DND-41 (cell line): ENCODE measurements around the gene RHOH.

Experiments used
- EZH2 ChIP-seq: IDR thresholded peaks from 3 replicates; pipeline ENCODE4 v1.6.1; 2012; ENCODE audit warnings: borderline replicate concordance, low read depth, mild to moderate bottlenecking, moderate library complexity, low read length, inconsistent platforms; ENCODE audit not compliant: severe bottlenecking
- TF ChIP-seq, protein P1 (sequence below): IDR thresholded peaks from 2 replicates; pipeline ENCODE4 v1.5.1; 2012; ENCODE audit warnings: borderline replicate concordance, low read length, moderate library complexity, mild to moderate bottlenecking; ENCODE audit not compliant: poor library complexity, severe bottlenecking; ENCODE audit errors: extremely low read depth

- TF ChIP-seq, protein P1, sequence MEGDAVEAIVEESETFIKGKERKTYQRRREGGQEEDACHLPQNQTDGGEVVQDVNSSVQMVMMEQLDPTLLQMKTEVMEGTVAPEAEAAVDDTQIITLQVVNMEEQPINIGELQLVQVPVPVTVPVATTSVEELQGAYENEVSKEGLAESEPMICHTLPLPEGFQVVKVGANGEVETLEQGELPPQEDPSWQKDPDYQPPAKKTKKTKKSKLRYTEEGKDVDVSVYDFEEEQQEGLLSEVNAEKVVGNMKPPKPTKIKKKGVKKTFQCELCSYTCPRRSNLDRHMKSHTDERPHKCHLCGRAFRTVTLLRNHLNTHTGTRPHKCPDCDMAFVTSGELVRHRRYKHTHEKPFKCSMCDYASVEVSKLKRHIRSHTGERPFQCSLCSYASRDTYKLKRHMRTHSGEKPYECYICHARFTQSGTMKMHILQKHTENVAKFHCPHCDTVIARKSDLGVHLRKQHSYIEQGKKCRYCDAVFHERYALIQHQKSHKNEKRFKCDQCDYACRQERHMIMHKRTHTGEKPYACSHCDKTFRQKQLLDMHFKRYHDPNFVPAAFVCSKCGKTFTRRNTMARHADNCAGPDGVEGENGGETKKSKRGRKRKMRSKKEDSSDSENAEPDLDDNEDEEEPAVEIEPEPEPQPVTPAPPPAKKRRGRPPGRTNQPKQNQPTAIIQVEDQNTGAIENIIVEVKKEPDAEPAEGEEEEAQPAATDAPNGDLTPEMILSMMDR = no peak
- no peak for TF ChIP-seq EZH2
Observed at GRCh38 chr4:40214038-40214437, 17.2 kb downstream of the RHOH start.
